Measurements from ENCODE around the gene TNXB. TPM values are rescaled to one million over a fixed set of nuclear protein-coding genes. Genes with fewer than 3 reads are reported as not detected.

Gene TNXB
- total and polyA plus RNA-seq, 7 donors, result 7.0 to 26.1 (median 14.5) TPM

GRCh38 chr6:32083812-32084768, 25.0 kb downstream of the TNXB start:
- no peak for ATAC-seq
- H3K27me3 ChIP-seq (ENCODE audit: insufficient read depth in 3 of 3, low read length in 2 of 3), result peaks cover 0 to 22% (median 10%) of the 10 kb centered on the region in 3 donors
- intact Hi-C loops (cut with DNase I), result no loop called here
- no peak overlapping the region for H3K27ac ChIP-seq
- 92 to 95% (median 93%) methylated on average over 22 of the region's 22 CpGs for WGBS, 3 donors
- no peak for TF ChIP-seq CTCF (IDR thresholded peaks at IDR 0.05)
- no peaks in the 10 kb centered on the region for H3K9me3 ChIP-seq
- H3K4me3 ChIP-seq, result no peak overlapping the region
- no peaks in the 10 kb centered on the region for H3K36me3 ChIP-seq (ENCODE audit: insufficient read depth in 1 of 2, low read depth in 1 of 2)
- peaks cover 5% of the 10 kb centered on the region for H3K4me1 ChIP-seq
- peak in 1 of 2 donors; percentile 33 for DNase-seq

- peaks cover 0 to 22% (median 10%) of the 10 kb centered on the region in 3 donors for H3K27me3 ChIP-seq (ENCODE audit: insufficient read depth in 3 of 3, low read length in 2 of 3)
- no peak overlapping the region for H3K4me3 ChIP-seq
- ATAC-seq (peak in 3 of 4 donors; percentile 27 to 67 (median 41)), DNase-seq (peak; percentile 79 to 83)
- H3K36me3 ChIP-seq (ENCODE audit: insufficient read depth in 1 of 2, low read depth in 1 of 2), result no peaks in the 10 kb centered on the region
- no peaks in the 10 kb centered on the region for H3K9me3 ChIP-seq
- intact Hi-C loops (cut with DNase I), result no loop called here
- no peak for TF ChIP-seq CTCF (IDR thresholded peaks at IDR 0.05)
- H3K4me1 ChIP-seq, result peaks cover 5% of the 10 kb centered on the region
- no peak overlapping the region for H3K27ac ChIP-seq
- 68 to 84% (median 80%) methylated on average over 9 of the region's 9 CpGs for WGBS, 3 donors
Observed at GRCh38 chr6:32082935-32083334, 26.2 kb downstream of the TNXB start.

- DNase-seq, result peak in 1 of 2 donors; percentile 23
- TF ChIP-seq CTCF (IDR thresholded peaks at IDR 0.05), result no peak
- H3K27me3 ChIP-seq (ENCODE audit: insufficient read depth in 3 of 3, low read length in 2 of 3), result peaks cover 0 to 22% (median 10%) of the 10 kb centered on the region in 3 donors
- intact Hi-C loops (cut with DNase I), result no loop called here
- 56 to 63% (median 60%) methylated on average over 6 of the region's 6 CpGs for WGBS, 3 donors
- no peaks in the 10 kb centered on the region for H3K36me3 ChIP-seq (ENCODE audit: insufficient read depth in 1 of 2, low read depth in 1 of 2)
- no peaks in the 10 kb centered on the region for H3K9me3 ChIP-seq
- H3K27ac ChIP-seq, result peak overlapping the region; percentile 23
- peaks cover 5% of the 10 kb centered on the region for H3K4me1 ChIP-seq
- H3K4me3 ChIP-seq, result no peak overlapping the region
- no peak for ATAC-seq
Observed at GRCh38 chr6:32082478-32082877, 26.7 kb downstream of the TNXB start.

GRCh38 chr6:32081168-32081990, 27.8 kb downstream of the TNXB start:
- H3K27me3 ChIP-seq (ENCODE audit: insufficient read depth in 3 of 3, low read length in 2 of 3), result peaks cover 0 to 12% (median 10%) of the 10 kb centered on the region in 3 donors
- DNase-seq, result peak; percentile 85 to 88
- no peaks in the 10 kb centered on the region for H3K9me3 ChIP-seq
- H3K36me3 ChIP-seq (ENCODE audit: insufficient read depth in 1 of 2, low read depth in 1 of 2), result no peaks in the 10 kb centered on the region
- ATAC-seq, result peak; percentile 61 to 72 (median 67)
- intact Hi-C loops (cut with DNase I), result no loop called here
- no peak for TF ChIP-seq CTCF (IDR thresholded peaks at IDR 0.05)
- no peak overlapping the region for H3K4me3 ChIP-seq
- WGBS, 3 donors, result 51 to 61% (median 55%) methylated on average over 21 to 22 of the region's 22 CpGs
- H3K27ac ChIP-seq, result no peak overlapping the region
- no peaks in the 10 kb centered on the region for H3K4me1 ChIP-seq
